Activated CD8-positive, alpha-beta memory T cell treated with anti-CD3 and anti-CD28 coated beads, Interleukin-2, amount 50 U/mL, for 24 hours (primary cell): ENCODE measurements around the gene GREB1.

ENCODE experiments used
- DNase-seq: peaks from one replicate; pipeline ENCODE4 v3.0.0-alpha.2; 2020; ENCODE audit errors: extremely low read depth

The GREB1 gene

GRCh38 chr2:11661891-11662435 is 128.1 kb downstream of the GREB1 start:
- no peak for DNase-seq

- no peak for DNase-seq
Measured at GRCh38 chr2:11662882-11663281, 129.0 kb downstream of the GREB1 start.

- no peak for DNase-seq
Measured at GRCh38 chr2:11663427-11663826, 129.6 kb downstream of the GREB1 start.

GRCh38 chr2:11665028-11665427 is 131.2 kb downstream of the GREB1 start:
- no peak for DNase-seq

GRCh38 chr2:11665510-11666362 is 131.9 kb downstream of the GREB1 start:
- DNase-seq = no peak

- DNase-seq = no peak
Measured at GRCh38 chr2:11667194-11667593, 133.3 kb downstream of the GREB1 start.

- no peak for DNase-seq
Measured at GRCh38 chr2:11667866-11668637, 134.2 kb downstream of the GREB1 start.

GRCh38 chr2:11669454-11670291 is 135.8 kb downstream of the GREB1 start, which contains the start of gene NTSR2:
Gene NTSR2, minus strand, starts transcription at chr2:11670195. Its CDS starts 66 bp downstream, at chr2:11670129.
- DNase-seq = no peak

- DNase-seq = no peak
Measured at GRCh38 chr2:11672407-11672806, 138.6 kb downstream of the GREB1 start.

GRCh38 chr2:11674983-11675382 is 141.1 kb downstream of the GREB1 start:
- DNase-seq = no peak

- no peak for DNase-seq
Measured at GRCh38 chr2:11675423-11676112, 141.7 kb downstream of the GREB1 start.

- no peak for DNase-seq
Measured at GRCh38 chr2:11676640-11677039, 142.8 kb downstream of the GREB1 start.

GRCh38 chr2:11677136-11678055 is 143.6 kb downstream of the GREB1 start:
- DNase-seq = no peak

- no peak for DNase-seq
Measured at GRCh38 chr2:11678306-11678960, 144.6 kb downstream of the GREB1 start.

- no peak for DNase-seq
Measured at GRCh38 chr2:11679016-11679415, 145.2 kb downstream of the GREB1 start.

- DNase-seq = no peak
Measured at GRCh38 chr2:11679486-11680181, 145.8 kb downstream of the GREB1 start.

GRCh38 chr2:11680182-11680900 is 146.5 kb downstream of the GREB1 start:
- no peak for DNase-seq
